ENCODE data around the gene MRTFA.

DNA sequence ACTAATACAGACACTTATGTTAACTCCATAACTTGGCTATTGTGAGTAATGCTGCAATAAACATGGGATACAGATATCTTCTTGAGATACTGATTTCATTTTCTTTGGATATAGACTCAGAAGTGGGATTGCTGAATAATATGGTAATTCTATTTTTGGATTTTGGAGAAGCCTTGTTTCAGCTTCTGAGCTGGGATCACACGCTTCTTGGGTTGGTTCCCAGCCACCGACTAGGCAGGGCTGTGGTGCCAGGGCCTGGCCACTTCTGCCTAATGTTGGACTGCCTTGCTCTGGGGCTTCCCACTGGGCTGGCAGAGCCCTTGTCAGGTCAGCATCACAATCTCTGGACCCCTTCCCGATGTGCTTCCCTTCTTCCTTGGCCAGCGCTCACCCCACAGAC, 28.8 kb upstream of the MRTFA start:
- TF ChIP-seq, protein P1, sequence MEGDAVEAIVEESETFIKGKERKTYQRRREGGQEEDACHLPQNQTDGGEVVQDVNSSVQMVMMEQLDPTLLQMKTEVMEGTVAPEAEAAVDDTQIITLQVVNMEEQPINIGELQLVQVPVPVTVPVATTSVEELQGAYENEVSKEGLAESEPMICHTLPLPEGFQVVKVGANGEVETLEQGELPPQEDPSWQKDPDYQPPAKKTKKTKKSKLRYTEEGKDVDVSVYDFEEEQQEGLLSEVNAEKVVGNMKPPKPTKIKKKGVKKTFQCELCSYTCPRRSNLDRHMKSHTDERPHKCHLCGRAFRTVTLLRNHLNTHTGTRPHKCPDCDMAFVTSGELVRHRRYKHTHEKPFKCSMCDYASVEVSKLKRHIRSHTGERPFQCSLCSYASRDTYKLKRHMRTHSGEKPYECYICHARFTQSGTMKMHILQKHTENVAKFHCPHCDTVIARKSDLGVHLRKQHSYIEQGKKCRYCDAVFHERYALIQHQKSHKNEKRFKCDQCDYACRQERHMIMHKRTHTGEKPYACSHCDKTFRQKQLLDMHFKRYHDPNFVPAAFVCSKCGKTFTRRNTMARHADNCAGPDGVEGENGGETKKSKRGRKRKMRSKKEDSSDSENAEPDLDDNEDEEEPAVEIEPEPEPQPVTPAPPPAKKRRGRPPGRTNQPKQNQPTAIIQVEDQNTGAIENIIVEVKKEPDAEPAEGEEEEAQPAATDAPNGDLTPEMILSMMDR (IDR thresholded peaks at IDR 0.05): no peak
- no peak for TF ChIP-seq POLR2A (IDR thresholded peaks at IDR 0.05)
